Left hindlimb (tissue), 1 donor: ENCODE measurements around the gene CCL26.
"Not testable (repeated sequence)": the region's sequence is repeated elsewhere in the genome, so short reads cannot be mapped to it uniquely, and the experiment has no call there.

Experiments
- DNase-seq: peaks from one replicate; pipeline ENCODE4 v3.0.0-alpha.2; 2018

The CCL26 gene, protein sequence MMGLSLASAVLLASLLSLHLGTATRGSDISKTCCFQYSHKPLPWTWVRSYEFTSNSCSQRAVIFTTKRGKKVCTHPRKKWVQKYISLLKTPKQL

DNA sequence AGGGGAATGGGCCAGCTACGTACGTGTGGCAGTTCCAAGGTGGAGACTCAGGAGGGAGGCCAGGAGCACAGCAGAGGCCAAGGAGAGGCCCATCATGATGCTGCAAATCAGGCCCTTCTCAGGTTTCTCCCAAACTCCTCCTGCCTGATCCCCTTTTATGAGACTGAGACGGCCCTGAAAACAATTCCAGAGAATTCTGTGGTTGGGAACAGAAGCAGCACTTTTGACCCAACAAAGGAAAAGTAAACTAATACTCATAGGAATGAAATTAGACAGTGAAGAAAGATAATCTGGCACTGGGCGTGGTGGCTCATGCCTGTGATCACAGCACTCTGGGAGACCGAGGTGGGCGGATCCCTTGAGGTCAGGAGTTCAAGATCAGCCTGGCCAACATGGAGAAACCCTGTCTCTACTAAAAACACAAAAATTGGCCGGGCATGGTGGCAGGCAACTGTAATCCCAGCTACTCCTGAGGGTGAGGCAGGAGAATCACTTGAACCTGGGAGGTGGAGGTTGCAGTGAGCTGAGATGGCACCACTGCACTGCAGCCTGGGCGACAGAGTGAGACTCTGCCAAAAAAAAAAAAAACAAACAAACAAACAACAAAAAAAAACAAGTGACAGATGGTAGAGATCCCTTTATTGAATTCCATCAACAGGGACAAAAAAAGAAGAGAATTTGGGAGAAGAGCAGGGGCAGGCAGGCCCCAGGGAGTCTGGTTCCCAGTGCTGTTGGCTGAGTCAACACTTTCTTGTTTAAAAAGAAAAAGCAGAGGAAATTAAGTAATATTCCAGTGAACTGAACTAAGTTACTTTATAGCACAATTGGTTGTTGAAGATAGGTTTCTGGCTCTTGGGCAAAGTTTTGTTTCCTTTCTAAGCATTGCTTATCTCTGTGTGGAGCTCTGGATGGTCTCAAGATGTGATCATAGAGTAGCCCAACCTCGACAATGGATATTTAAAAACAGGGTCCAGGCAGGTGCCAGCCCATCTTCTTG, at the start of gene CCL26:
Gene CCL26, minus strand, starts transcription at position 131 of the 997 bp plus-strand sequence. Its CDS starts 35 bp downstream, at position 96.
- DNase-seq: no peak

DNA sequence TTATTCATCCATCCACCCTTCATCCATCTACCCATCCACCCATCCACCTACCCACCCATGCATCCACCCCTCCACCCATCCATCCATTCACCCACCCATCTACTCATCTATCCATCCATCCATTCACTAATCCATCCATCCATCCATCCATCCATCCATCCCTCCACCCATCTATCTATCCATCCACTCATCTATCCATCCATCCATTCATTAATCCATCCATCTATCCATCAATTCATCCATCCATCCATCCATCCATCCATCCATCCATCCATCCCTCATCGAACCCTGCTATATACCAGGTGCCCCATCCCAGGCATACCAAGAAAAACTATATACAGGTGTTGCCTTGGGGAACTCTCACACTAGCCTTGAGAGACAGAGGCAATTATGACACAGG, 48.7 kb upstream of the CCL26 start:
- DNase-seq: no peak

DNA sequence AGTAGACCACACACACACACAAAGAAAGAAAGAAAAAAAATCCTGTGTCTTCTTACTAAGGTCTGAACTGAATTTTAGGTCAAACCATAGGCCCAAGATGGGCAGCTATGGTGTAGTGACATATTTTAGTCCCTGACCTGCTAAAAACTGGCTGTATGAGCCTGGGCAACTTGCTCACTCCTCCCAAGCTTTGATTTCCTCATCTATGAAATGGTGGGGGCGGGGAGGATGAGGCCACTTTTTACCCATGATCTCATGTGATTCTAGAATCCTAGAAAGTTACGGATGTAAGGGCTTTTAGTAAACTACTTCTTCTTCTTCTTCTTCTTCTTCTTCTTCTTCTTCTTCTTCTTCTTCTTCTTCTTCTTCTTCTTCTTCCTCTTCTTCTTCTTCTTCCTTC, 47.7 kb upstream of the CCL26 start:
- no peak for DNase-seq

DNA sequence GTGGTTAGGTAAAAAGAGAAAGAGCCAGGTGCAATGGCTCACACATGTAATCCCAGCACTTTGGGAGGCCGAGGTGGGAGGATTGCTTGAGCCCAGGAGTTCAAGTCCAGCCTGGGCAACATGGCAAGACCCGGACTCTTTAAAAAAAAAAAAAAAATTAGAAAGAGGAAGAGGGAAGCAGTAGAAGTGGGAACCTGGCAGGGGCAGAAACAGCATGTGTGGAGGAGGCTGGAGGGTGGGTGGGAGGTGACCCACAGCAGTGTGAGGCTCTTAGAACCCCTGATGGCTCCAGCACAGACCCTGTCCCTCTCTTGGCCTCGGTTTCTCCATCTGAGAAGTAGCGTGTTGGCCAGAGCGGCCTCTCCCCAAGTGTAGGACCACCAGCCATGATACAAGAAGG, 46.5 kb upstream of the CCL26 start:
- DNase-seq: no peak

DNA sequence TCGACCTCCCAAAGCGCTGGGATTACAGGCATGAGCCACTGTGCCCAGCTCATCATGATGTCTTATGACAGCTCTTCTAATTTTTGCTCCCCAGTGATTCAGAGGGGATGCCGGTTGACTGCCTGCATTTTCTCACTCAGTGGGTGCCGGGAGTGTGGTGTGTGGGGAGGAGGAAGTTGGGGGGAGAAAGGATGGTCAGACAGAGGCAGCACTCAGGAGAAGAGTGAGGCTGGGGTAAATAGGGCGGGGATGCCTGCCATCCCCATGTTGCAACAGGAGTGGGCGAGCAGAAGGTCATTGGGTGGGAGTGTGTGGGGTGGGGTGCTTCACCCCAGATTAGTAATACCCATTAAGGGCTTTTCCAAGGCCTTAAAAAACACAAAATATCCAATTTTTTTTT, 45.1 kb upstream of the CCL26 start:
- DNase-seq: no peak

DNA sequence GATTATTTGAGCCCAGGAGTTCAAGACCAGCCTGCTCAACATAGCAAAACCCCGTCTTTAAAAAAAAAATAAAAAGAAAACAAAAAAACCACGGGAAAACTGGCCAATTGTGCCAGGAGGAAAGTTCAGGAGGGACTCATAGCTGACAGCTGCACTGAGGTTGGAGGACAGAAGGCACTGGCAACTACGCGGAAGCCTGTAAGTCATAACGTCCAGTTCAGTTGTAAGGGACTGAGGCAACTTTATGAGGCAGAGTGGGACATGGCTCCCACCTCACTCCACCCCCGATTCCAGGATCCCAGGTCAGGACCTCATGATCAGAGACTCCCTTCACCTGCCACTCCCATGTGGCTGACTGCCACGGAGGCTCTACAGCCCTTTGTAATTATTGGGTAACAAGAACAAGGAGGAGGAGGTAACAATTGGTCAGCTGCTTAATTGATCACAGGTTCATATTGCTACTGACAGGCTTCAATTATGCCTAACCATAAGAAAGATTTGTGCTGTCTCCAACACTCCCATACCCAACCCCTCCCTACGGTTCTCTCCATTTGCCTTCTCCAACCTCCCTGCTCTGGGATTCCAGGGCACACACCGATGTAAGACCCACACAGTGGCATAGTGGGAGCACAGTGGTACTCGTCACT, 43.5 kb upstream of the CCL26 start:
- DNase-seq: no peak

DNA sequence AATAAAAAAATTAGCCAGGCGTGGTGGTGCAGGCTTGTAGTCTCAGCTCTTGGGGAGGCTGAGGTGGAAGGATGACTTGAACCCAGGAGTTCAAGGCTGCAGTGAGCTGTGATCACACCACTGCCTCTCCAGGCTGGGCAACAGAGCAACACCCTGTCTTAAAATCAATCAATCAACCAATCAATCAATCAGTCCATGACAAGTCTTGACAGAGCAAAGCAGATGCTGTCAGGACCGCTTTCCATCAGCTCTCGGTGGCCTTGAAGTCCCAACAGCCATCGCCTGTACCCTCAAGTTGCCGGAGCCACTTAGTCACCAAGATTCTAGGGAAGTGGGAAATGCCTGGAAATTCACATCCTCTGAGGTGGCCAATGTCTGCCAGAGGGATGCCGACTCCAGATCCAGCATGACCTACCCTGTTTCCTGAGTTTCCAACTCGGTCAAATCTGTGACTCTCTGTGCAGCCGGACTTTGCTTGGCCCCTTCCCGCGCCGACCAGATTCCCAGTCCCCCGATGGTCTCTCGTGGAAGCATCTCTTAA, 42.5 kb upstream of the CCL26 start:
- no peak for DNase-seq

DNA sequence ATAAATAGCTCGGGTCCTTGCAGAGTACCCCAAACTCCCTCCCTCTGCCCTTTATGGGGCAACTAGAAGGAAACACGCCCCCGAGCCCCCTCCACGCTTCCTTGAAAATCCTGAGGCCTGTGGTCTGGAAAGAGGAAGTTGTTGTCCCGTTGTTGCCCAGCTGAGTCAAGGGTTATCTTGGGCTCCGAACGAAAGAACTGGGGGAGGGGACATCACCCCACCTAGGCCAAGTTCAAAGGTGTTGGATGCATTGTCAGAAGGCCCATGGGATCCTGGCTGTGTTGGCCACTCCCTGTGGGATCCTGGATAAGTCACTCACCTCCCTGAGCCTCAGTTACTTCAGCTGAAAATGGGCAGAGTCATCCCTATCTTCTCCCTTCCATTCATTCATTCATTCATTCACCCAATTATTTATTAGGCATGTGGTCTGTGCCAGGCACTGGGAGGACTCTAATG, 41.8 kb upstream of the CCL26 start, which contains the start of gene CCL24:
Gene CCL24, minus strand, starts transcription at position 26 of the 456 bp plus-strand sequence. CDS start 91 bp downstream, outside the sequence.
- DNase-seq: no peak

DNA sequence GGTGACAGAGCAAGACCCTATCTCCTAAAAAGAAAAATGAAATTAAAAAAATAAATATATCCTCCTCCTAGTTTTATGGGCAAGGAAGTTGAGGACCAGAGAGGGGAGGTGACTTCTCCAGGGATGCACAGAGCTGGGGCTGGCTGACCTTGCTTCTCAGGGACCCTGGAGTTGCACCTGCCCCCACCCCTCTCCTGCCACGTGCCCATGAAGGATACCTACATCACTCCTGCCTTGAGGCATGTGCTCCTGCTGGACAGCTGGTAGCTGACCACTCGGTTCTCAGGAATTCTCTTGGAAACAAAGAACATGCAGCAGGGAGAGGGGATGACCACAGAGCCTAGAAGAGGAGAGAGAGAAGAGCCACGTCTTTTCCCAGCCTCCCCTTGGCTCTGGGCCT, 41.1 kb upstream of the CCL26 start:
- no peak for DNase-seq

DNA sequence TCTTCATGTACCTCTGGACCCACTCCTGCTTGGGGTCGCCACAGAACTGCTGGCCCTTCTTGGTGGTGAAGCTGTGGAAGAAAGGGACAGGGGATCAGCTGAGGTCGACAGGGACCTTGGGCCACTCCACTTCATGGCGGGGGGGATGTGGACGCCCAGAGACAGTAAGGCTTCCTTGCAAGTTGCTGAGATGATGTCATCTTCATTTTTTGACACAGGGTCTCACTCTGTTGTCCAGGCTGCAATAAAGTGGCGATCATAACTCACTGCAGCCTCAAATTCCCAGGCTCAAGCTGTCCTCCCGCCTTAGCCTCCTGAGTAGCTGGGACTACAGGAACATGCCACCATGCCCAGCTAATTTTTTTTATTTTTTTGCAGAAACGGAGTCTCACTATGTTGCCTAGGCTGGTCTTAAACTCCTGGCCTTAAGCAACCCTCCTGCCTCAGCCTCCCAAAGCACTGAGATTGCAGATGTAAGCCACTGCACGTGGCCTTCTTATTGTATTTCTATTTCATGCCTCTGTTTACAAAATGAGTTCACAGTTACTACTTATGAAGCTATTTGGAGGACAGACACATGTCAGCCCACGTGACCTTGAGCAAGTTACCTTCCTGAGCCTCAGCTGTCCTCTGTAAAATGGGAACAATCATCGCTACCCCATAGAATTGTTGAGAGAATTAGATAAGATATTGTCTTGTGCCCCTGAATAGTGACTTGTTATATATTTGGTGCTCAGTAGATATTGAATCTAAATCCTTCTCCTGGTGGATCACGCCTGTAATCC, 40.1 kb upstream of the CCL26 start:
- DNase-seq: no peak

DNA sequence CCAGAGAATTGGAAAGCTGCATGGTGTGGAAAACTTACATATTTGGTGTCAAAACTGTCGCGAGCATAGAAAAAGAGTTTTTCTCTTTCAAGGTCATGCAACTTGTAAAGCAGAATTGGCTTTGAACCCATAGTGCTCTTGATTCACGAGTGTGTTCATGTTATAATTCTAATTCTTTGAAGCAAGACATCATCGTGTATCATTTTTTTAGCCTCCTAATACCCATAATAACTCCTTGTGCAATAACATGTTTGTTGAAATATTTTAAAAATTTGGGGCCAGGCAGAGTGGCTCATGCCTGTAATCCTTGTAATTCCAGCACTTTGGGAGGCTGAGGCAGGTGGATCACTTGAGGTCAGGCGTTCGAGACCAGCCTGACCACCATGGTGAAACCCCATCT, 37.4 kb upstream of the CCL26 start:
- DNase-seq: no peak

DNA sequence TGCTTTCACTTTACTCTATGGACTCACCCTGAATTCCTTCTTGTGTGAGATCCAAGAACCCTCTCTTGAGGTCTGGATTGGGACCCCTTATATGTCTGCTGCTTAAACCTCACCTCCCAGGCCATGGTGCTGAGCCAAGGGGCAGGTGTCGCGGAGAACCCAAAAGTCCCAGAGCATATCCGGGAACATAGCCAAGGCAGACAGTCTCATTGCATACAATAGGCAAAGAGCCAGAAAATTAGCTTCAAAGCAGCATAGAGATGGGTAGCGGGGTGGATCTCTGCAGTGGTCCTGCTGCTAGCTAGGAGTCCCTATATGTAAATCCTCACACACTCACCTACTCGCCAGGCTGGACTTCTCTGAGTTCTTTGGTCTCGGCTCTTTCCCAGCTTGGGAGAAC, 36.1 kb upstream of the CCL26 start:
- no peak for DNase-seq

DNA sequence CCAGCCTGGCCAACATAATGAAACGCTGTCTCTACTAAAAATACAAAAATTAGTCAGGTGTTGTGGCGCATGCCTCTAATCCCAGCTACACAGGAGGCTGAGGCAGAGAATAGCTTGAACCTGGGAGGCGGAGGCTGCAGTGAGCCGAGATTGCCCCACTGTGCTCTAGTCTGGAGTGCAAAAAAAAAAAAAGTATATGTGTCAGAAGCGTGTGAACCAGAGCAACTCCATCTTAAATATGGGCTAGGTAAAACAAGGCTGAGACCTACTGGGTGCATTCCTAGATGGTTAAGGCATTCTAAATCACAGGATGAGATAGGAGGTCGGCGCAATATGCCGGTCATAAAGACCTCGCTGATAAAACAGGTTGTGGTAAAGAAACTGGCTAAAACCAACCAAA, 35.4 kb upstream of the CCL26 start:
- no peak for DNase-seq

DNA sequence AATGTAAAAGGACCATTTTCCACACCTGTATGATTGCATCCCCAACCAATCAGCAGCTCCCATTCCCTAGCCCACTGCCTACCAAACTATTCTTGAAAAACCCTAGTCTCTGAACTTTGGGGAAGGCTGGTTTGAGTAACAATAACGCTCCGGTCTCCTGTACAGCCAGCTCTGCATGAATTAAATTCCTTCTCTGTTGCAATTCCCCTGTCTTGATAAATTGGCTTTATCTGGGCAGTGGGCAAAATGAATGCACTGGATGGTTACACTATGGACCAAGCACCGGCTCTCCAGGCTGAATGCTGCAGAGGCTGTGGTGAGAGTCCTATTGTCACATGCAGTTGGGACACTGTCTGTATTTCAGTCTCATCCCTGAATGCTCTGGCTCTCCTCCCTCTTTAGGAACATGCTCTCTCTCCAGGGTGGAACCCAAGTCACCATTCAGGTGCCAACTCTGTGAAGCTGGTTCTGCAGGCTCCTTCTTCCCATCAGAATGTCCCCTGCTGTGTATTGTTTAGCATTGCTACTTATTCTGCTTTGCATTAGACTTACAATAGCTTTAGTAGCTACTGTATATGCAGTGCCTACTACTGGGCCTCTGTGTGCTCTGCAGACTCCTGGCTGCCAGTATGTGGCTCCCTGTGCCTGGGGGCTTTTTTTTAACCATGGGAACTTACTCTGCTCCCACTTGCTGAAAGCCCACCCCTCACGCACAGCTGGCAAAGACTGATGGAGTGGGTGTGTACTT, 34.7 kb upstream of the CCL26 start:
- no peak for DNase-seq

DNA sequence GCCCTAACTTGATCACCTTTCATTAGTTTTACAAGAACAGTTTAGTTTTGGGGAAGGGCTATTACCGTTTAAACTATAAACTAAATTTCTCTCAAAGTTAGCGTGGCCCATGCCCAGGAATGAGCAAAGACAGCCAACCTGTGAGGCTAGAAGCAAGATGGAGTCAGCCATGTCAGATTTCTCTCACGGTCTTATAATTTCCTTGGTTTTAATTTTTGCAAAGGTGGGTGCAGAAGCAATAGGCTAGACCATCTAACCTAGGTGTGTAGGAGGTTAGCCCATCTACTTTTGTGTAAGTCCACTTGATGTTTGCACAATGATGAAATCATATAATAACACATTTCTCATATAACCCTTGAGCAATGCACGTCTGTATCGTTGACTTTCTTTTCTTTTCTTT, 32.7 kb upstream of the CCL26 start:
- no peak for DNase-seq

DNA sequence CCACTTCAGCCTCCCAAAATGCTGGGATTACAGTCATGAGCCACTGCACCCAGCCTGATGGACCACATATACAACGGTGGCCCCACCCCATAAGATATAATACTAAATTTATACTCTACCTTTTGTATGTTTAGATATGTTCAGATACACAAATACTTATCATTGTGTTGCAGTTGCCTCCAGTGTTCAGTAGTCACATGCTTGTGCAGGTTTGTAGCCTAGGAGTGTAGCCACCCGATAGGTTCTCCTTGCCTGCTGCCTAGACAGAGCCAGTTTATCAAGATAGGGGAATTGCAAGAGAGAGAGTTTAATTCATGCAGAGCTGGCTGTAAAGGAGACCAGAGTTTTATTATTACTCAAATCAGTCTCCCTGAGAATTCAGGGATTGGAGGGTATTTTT, 32.0 kb upstream of the CCL26 start:
- no peak for DNase-seq

DNA sequence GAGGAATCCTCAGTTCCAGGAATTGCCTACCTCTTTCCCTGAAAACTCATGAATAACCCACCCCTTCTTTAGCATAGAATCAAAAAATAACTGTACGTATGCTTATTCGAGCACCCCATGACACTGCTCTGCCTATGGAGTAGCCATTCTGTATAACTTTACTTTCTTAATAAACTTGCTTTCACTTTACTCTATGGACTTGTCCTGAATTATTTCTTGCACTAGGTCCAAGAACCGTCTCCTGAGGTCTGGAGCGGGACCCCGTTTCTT, 30.5 kb upstream of the CCL26 start:
- DNase-seq: no peak

DNA sequence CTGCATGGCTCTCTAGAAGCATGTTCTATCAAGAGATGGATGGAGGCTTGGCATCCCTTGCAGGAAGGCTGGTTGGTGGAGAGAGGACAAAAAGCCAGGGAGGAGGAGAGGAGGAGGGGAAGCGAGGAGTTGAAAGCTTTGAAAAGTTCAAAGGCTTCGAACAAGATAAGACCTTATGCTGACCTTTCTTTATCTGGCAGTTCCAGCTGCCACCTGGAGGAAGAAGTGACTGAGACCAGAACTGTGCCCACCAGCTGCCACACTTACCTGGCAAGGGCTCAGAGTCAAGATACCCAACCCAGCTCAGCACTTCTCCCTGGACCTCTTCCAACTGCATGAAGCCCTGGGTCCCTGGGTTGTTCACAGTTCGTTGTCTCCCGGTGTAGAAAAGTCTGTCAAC, 26.8 kb upstream of the CCL26 start:
- no peak for DNase-seq

DNA sequence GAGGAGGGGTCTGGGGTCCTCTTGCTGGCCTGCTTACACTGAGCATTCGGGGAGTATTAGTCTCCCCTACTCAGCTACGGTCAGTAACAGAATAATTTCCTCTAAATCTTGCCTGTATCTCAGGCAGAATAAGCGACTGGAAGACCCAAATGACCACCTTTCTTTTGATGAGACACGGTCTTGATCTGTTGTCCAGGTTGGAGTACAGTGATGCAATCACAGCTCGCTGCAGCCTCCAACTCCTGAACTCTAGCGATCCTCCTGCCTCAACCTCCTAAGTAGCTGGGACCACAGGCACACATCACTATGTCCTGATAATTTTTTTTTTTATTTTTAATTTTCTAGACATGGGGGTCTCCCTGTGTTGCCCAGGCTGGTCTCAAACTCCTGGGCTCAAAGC, 24.4 kb upstream of the CCL26 start:
- no peak for DNase-seq

DNA sequence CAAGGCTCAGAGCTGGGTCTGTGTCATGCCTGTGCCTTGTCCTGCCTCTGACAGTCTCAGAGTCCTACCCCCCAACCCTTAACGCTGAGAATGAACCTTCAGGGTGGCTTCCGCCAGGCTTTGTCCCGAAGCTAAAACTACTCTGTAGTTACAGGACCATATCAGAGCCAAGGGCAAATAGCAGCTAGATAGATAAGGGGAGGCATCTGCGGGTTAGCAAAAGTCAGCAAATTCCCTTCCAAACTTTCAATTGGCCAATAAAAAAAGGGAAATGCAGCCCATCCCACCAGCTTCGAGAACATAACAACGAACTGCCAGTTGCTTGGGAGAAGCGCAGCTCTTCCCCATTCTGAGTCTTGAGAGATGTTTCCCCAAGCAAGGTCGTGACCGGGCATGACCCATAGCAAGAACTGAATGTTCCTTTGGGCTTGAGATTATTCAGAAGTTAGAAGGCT, 23.8 kb upstream of the CCL26 start:
- DNase-seq: no peak

DNA sequence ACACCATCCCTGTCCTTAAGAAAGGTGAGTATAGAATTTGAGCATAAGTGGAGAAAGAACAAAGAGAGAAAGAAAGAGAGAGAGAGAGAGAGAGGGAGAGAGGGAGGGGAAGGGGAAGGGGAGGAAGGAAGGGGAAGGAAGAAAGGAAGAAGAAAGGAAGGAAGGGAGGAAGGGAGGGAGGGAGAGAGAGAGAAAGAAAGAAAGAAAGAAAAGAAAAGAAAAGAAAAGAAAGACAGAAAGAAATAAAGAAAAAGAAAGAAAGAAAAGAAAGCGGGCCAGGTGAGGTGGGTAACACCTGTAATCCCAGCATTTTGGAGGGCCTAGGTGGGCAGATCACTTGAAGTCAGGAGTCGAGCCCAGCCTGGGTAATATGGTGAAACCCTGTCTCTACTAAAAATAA, 21.7 kb upstream of the CCL26 start:
- no peak for DNase-seq

DNA sequence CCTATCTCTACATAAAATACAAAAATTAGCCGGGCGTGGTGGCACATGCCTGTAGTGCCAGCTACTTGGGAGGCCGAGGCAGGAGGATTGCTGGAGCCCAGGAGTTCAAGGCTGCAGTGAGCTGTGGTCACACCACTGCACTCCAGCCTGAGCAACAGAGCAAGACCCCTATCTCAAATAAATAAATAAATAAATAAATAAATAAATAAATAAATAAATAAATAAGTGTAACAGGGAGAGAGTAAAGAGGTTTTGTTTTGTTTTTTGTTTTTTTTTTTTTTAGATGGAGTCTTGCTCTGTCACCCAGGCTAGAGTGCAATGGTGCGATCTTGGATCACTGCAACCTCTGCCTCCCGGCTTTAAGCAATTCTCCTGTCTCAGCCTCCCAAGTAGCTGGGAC, 20.6 kb upstream of the CCL26 start:
- not testable (repeated sequence) for DNase-seq
